TTC549 (cell line): ENCODE results near the gene CLHC1.
"Not testable (repeated sequence)": the region's sequence is repeated elsewhere in the genome, so short reads cannot be mapped to it uniquely, and the experiment has no call there.

Experiments
- FAIRE-seq: peaks from 2 replicates; lab custom pipeline; 2012; peaks lifted over from hg19 to GRCh38; lab: Jason Lieb, UNC

The CLHC1 gene

DNA sequence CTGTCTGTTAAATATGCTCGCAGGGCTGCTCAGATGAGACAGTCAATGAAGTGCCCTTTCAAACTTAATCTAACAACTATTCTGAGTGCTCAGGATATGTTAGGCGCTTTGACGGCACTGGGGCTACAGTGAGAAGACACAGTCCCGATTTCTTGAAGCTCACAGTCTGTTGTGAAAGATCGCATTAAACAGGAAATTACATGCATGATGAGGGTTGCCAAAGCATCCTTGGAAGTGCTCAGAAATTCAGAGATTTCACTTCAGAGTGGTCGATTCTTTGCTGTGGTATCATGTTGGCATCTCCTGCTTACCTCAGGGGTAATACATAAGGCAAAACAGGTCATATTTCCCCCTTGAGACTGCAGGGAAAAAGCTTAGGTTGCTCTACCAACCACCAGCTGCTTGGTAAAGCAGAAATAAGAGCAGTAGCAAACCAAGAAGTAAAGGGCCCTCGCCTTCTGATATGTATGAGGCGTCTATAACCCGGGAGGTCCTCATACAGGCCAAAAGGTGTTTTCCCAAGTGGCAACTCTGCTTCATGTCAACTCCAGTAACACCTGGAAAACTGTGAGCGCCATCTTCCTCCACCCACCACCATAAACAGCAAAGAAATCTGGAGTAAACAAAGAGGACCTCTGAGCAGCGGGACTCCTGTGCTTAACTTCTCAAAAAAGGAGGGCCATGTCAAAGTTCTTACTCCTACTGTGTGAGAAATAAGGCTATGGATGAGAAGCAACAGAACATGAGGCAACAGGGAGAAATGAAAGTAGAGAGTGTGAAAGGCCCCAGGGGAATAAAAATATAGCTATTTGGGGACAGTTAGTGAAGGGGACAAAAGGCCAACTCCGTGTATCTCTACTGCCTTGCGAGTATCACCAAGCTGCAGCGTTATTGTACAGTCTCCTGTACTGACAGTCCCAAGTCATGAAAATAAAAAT is 79.3 kb downstream of the CLHC1 start:
- FAIRE-seq: no peak

DNA sequence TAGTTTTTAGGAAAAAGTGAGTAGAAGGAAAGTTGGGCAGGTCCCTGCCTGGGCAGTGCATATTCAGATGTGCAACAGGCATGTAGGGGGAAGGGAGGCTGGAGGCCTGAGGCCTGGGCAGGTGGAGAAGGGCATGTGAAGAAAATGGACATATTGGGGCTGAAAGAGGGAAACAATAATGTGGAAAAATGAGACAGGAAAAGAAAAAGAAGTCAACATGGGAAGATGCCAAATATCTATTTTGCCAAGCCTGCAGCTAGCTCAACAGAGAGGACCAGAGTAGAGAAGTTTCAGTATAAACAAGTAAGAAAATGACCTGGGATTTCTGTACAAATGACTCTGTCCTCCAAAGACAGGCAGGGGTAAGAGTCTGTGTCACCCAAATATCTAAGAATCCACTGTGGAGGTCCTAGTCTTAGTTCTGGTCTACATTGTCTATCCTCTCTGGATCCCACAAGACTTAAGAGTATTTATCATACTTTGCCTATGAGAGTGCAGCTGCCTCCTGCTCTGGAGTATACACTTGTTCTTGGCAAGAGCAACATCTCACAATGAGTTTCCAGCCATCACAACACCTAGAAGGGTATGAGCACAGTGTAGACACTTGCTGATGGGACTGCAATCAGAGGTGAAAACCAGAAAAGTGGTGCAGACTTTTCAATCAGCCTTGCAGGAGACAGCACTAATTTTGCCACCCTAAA is 80.2 kb downstream of the CLHC1 start:
- FAIRE-seq: no peak

DNA sequence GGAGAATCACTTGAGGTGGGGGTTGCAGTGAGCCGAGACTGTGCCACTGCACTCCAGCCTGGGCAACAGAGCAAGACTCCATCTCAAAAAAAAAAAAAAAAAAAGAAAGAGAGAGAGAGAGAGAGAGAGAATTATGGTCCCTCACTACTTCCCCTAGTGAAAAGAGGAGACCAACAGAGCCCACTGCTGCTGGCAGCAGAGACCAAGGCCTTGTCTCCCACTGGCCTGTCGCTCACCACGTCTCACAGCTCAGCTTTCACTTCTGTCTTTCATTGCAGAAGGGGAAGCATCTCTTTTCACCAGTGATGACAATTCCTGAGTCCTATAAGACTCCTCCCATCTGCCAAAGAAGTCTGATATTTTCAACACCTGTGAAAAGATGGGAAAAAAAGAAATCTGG is 81.3 kb downstream of the CLHC1 start:
- FAIRE-seq: no peak

GRCh38 chr2:55148269-55148668 is 83.8 kb downstream of the CLHC1 start:
- FAIRE-seq: no peak

DNA sequence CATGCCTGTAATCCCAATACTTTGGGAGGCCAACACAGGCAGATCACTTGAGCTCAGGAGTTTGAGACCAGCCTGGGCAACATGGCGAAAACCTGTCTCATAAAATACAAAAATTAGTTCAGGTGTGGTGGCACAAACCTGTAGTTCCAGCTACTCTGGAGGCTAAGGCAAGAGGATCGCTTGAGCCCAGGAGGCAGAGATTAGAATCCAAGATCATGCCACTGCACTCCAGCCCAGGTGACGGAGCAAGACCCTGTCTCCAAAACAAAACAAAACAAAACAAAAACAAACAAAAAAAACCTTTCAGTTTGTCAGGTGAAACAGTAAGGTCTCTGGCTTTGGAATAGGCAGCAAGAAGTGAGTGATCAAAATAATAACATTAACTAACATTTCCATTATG is 84.6 kb downstream of the CLHC1 start:
- FAIRE-seq: no peak

DNA sequence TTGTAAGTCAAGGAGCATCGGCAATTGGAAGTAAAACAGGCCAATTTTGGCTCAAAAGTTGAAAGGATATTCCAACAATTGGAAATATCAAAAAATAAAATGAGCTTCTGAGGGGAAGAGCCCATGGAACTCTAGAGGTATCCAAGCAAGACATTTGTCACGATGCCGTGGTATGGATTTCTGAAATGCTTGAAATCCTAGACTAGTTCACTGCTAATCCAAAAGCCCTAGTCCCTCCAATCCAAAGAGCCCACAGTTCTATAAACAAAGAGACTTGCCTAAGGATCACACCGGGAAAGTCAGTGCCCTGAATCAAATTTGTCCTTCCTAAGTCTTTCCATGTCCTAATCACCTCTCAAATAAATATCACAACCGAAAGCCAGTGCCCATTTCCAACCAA is 85.1 kb downstream of the CLHC1 start:
- FAIRE-seq: no peak

- no peak for FAIRE-seq
Measured at GRCh38 chr2:55146263-55146662, 85.8 kb downstream of the CLHC1 start.

DNA sequence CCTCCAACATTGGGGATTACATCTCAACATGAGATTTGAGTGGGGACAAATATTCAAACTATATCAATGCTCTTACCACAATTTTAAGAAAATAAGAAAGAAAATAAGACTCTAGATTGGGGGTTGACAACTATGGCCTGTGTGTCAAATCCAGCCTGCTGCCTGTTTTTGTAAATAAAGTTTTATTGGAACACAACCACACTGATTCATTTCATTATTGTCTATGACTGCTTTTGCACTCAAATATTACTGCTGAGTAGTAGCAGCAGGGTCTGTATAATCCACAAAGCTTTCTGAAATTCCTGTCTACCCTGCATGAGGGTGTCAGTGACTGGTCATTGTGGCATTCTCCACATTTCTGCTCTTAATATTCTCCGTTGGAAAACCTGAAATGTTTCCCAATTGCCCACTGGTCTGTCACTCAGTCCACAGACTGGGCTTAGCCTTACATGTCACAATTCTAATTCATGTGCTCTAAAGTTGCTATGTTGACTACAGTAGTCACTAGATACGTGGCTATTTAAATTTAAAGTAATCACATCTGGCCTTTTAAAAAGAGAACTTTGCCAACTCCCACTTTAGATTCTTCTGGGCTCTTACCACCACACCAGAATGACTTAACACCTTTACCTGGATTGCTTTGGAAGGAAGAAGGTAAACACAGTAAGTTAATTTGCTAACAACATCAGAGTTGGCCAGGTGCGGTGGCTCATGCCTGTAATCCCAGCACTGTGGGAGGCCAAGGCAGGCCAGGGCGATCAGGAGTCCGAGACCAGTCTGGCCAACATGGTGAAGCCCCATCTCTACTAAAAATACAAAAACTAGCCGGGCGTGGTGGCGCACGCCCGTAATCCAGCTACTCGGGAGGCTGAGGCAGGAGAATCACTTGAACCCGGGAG is 86.9 kb downstream of the CLHC1 start:
- no peak for FAIRE-seq

DNA sequence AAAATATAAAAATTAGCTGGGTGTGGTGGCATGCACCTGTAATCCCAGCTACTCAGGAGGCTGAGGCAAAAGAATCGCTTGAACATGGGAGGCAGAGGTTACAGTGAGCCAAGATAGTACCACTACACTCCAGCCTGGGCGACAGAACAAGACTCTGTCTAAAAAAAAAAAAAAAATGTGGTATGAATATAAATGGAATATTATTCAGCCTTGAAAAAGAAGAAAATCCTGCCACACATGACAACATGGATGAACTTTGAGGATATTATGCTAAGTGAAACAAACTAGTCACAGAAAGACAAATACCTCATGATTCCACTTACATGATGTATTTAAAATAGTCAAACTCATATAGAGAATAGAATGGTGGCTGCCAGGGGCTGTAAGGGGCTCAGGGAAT is 88.4 kb downstream of the CLHC1 start:
- not testable (repeated sequence) for FAIRE-seq

GRCh38 chr2:55142518-55142917 is 89.6 kb downstream of the CLHC1 start:
- no peak for FAIRE-seq

DNA sequence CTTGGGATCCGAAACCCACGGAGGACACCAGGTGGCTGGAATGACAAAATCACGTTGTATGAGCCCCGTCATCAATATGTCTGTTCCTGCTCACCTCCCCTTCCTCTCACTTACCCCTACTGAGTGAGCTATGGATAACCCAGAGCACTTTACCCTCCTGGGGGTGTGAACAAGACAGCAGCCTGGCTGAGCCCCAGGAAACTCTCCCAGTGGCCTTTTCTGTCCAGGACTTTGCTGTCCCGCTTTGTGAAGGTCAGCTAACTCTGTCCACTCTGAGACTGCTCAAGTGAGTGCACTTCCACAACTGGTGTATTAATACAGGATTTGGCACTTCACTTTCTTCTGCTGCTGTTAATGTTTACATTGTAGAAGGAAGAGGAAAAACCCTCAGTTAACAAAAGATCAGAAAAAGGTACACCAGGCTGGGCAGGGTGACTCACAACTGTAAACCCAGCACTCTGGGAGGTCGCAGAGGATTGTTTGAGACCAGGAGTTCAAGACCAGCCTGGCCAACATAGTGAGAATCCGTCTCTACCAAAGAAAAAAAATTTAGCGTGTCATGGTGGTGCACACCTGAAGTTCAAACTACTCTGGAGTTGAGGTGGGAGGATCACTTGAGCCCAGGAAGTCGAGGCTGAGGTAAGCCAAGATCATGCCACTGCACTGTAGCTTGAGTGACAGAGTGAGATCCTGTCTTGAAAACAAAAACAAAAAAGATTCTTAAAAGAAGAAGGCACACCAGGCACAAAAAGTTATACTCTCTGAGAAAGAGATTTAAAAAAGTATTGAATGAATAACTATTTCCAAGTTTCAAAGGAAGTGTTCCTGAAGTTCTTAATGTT is 90.3 kb downstream of the CLHC1 start:
- no peak for FAIRE-seq

- no peak for FAIRE-seq
Measured at GRCh38 chr2:55140316-55141219, 91.5 kb downstream of the CLHC1 start.

GRCh38 chr2:55139305-55139704 is 92.8 kb downstream of the CLHC1 start:
- FAIRE-seq: no peak

DNA sequence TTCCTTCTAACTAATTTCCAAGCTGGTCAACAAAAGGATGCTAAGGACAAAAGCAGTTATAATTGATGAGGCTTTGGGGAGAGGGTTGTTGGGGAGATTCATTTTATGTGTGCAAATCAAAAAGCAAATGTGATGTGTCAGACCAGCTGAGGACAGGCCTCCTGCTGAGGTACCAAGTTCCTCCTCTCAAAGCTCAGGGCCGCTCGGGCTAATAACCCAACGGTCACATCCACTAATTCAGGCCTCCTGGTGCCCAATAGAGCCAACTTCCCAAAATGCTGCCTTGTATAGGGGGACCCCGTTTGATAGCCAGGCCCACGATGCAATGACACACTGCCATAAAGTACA is 93.2 kb downstream of the CLHC1 start:
- no peak for FAIRE-seq

- FAIRE-seq: no peak
Measured at GRCh38 chr2:55138014-55138881, 93.8 kb downstream of the CLHC1 start.

GRCh38 chr2:55137024-55137958 is 94.8 kb downstream of the CLHC1 start:
- FAIRE-seq: no peak

GRCh38 chr2:55136138-55136541 is 96.0 kb downstream of the CLHC1 start:
- FAIRE-seq: no peak

GRCh38 chr2:55135491-55135890 is 96.6 kb downstream of the CLHC1 start:
- no peak for FAIRE-seq

- FAIRE-seq: no peak
Measured at GRCh38 chr2:55134316-55134706, 97.8 kb downstream of the CLHC1 start.
